ENCODE results near the gene DDT.

DNA sequence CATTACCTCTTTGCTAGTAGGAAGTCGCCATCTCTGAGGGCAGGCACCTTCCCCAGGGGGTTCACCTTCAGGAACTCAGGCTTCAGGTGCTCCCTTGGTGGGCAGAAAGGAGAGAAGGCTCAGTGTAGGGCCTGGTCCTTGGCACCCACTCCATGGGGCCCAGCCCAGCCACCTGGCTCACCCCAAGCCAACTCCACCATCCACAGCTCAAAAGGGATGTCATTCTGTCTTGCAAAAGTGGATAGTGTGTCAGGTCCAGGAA is 33.7 kb upstream of the DDT start:
- TF ChIP-seq NR2C2 (IDR thresholded peaks at IDR 0.05; ENCODE audit: borderline replicate concordance, control insufficient read depth, insufficient read length, low read depth) (no peak), EGR1 (IDR thresholded peaks at IDR 0.05; ENCODE audit: borderline replicate concordance in 1 of 2, low read depth in 2 of 2, low read length in 2 of 2) (no peak)

Measured in GM12878 (cell line).